GM20000 (cell line): ENCODE measurements around the gene EEA1.

Experiments used
- DNase-seq: peaks from one replicate; pipeline ENCODE4 v3.0.0; 2012; ENCODE audit warnings: low spot score
- CTCF ChIP-seq: IDR thresholded peaks from 2 replicates; pipeline ENCODE4 v1.5.1; 2012; ENCODE audit warnings: mild to moderate bottlenecking, control low read depth; ENCODE audit errors: extremely low read depth, missing control alignments

EEA1 gene

GRCh38 chr12:92927055-92927435 is 2.0 kb downstream of the EEA1 start:
- TF ChIP-seq CTCF, result no peak
- DNase-seq, result peak; percentile 48

- no peak for TF ChIP-seq CTCF
- no peak for DNase-seq
Measured at GRCh38 chr12:92926549-92926948, 2.5 kb downstream of the EEA1 start.

GRCh38 chr12:92921877-92922276 is 7.2 kb downstream of the EEA1 start:
- TF ChIP-seq CTCF, result no peak
- DNase-seq, result peak; percentile 51

- no peak for DNase-seq
- no peak for TF ChIP-seq CTCF
Measured at GRCh38 chr12:92915365-92915764, 13.7 kb downstream of the EEA1 start.

- DNase-seq, result no peak
- TF ChIP-seq CTCF, result no peak
Measured at GRCh38 chr12:92914170-92914569, 14.9 kb downstream of the EEA1 start.

- no peak for DNase-seq
- TF ChIP-seq CTCF, result no peak
Measured at GRCh38 chr12:92912672-92913071, 16.4 kb downstream of the EEA1 start.

- DNase-seq, result no peak
- TF ChIP-seq CTCF, result no peak
Measured at GRCh38 chr12:92912052-92912451, 17.0 kb downstream of the EEA1 start.
